ENCODE measurements around the gene GNRHR. TPM values are rescaled to one million over a fixed set of nuclear protein-coding genes. Genes with fewer than 3 reads are reported as not detected.

GNRHR gene
- polyA plus RNA-seq, 1 donor (not counting 4 experiments of a cell fraction or from before 2014, with no cell fraction given): 0.24 TPM

- no peaks in the 10 kb centered on the region for H3K9me3 ChIP-seq (ENCODE audit: control insufficient read depth, low read depth, low read length)
- dilution Hi-C loops (cut with MboI; ENCODE audit: extremely low pct_ligation_motif_present, low sequenced_read_pairs): no loop called here
Observed at GRCh38 chr4:67700738-67701516, 53.3 kb downstream of the GNRHR start, which contains the start of gene UBA6. UBA6 (minus strand) TSS chr4:67701155; CDS start chr4:67701119, 36 bp downstream.

GRCh38 chr4:67700116-67700737, 54.0 kb downstream of the GNRHR start:
- H3K36me3 ChIP-seq (ENCODE audit: control insufficient read depth in 2 of 2, extremely low read depth in 1 of 2, insufficient read depth in 2 of 2, low read length in 2 of 2): peaks cover 0 to 8% of the 10 kb centered on the region in 2 experiments
- peak overlapping the region; percentile 65 to 99 (median 93) for H3K4me3 ChIP-seq (ENCODE audit: control insufficient read depth in 2 of 3, extremely low read depth in 1 of 3, insufficient read depth in 2 of 3, low read depth in 1 of 3, low read length in 3 of 3)
- no peaks in the 10 kb centered on the region for H4K20me1 ChIP-seq (ENCODE audit: control insufficient read depth, extremely low read depth, insufficient read depth, low read length)
- H3K9me3 ChIP-seq (ENCODE audit: control insufficient read depth, low read depth, low read length): no peaks in the 10 kb centered on the region
- peaks cover 97% of the 10 kb centered on the region for H3K79me2 ChIP-seq (ENCODE audit: control insufficient read depth, insufficient read depth, low read length)
- H3K9me1 ChIP-seq (ENCODE audit: control insufficient read depth, extremely low read depth, insufficient read depth, low read length): no peaks in the 10 kb centered on the region
- peak overlapping the region; percentile 94 for H3K4me2 ChIP-seq (ENCODE audit: control insufficient read depth, extremely low read depth, insufficient read depth, low read depth, low read length)
- no peak for DNase-seq (ENCODE audit: low read depth, low spot score)
- dilution Hi-C loops (cut with MboI; ENCODE audit: extremely low pct_ligation_motif_present, low sequenced_read_pairs): no loop called here
- FAIRE-seq: peak; percentile 49
- H3K4me1 ChIP-seq (ENCODE audit: control insufficient read depth, extremely low read depth, insufficient read depth, low read length): peaks cover 25% of the 10 kb centered on the region
- TF ChIP-seq CTCF (optimal IDR thresholded peaks at IDR 0.05 in 1 of 3, IDR thresholded peaks at IDR 0.05 in 1 of 3, conservative IDR thresholded peaks at IDR 0.05 in 1 of 3; ENCODE audit: extremely low read depth in 1 of 3, insufficient read depth in 2 of 3, low read length in 3 of 3): no peak
- TF ChIP-seq EZH2 (IDR thresholded peaks at IDR 0.05; ENCODE audit: low read length): no peak
- H2AFZ ChIP-seq (ENCODE audit: control insufficient read depth, low read length): peak overlapping the region; percentile 58
- no peaks in the 10 kb centered on the region for H3K27me3 ChIP-seq (ENCODE audit: control insufficient read depth, extremely low read depth, insufficient read depth, low read length)
- H3K27ac ChIP-seq (ENCODE audit: control insufficient read depth, insufficient read depth, low read length): peak overlapping the region; percentile 99
- H3K9ac ChIP-seq (ENCODE audit: control insufficient read depth, extremely low read depth, insufficient read depth, low read length): peak overlapping the region; percentile 99

More at GRCh38 chr4:67700738-67701516, 53.3 kb downstream of the GNRHR start, which contains the start of gene UBA6:
- Histone ChIP-seq H3K79me2 (ENCODE audit: control insufficient read depth, insufficient read depth, low read length) (peaks cover 96% of the 10 kb centered on the region), H3K4me2 (ENCODE audit: control insufficient read depth, extremely low read depth, insufficient read depth, low read depth, low read length) (peak within 1 kb of the TSS; percentile 94), H4K20me1 (ENCODE audit: control insufficient read depth, extremely low read depth, insufficient read depth, low read length) (no peaks in the 10 kb centered on the region), H3K36me3 (ENCODE audit: control insufficient read depth in 2 of 2, extremely low read depth in 1 of 2, insufficient read depth in 2 of 2, low read length in 2 of 2) (peaks cover 0 to 8% of the 10 kb centered on the region in 2 experiments), H3K4me1 (ENCODE audit: control insufficient read depth, extremely low read depth, insufficient read depth, low read length) (peaks cover 25% of the 10 kb centered on the region), H3K27ac (ENCODE audit: control insufficient read depth, insufficient read depth, low read length) (peak within 1 kb of the TSS; percentile 99), H3K9me1 (ENCODE audit: control insufficient read depth, extremely low read depth, insufficient read depth, low read length) (no peaks in the 10 kb centered on the region), H3K27me3 (ENCODE audit: control insufficient read depth, extremely low read depth, insufficient read depth, low read length) (no peaks in the 10 kb centered on the region), H3K4me3 (ENCODE audit: control insufficient read depth in 2 of 3, extremely low read depth in 1 of 3, insufficient read depth in 2 of 3, low read depth in 1 of 3, low read length in 3 of 3) (peak within 1 kb of the TSS; percentile 65 to 99 (median 93)), H2AFZ (ENCODE audit: control insufficient read depth, low read length) (peak within 1 kb of the TSS; percentile 58), H3K9ac (ENCODE audit: control insufficient read depth, extremely low read depth, insufficient read depth, low read length) (peak within 1 kb of the TSS; percentile 99)
- no peak for TF ChIP-seq EZH2 (IDR thresholded peaks at IDR 0.05; ENCODE audit: low read length)
- TF ChIP-seq CTCF (optimal IDR thresholded peaks at IDR 0.05 in 1 of 3, IDR thresholded peaks at IDR 0.05 in 1 of 3, conservative IDR thresholded peaks at IDR 0.05 in 1 of 3; ENCODE audit: extremely low read depth in 1 of 3, insufficient read depth in 2 of 3, low read length in 3 of 3): peak in 2 of 3 experiments; percentile 39 to 52
- DNase-seq (ENCODE audit: low read depth, low spot score): peak; percentile 71
- FAIRE-seq: peak; percentile 76
